ENCODE data around the gene MYOZ2.

MYOZ2 gene

DNA sequence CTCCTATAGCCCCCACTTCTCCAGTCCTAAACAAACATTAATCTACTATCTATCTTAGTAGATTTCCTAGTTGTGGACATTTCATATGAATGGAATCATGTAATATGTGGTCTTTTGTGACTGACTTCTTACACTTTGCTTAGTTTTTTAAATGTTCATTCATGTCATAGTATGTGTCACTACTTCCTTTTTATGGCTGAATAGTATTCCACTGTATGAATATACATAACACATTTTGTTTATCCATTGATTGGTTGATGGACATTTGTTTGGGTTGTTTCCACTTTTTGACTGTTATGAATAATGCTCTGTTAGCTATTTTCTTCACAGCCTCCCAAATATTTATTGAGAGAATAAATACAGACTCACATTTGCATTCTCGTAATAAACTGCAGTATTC is 96.7 kb downstream of the MYOZ2 start:
- TF ChIP-seq GATA2 (IDR thresholded peaks at IDR 0.05; ENCODE audit: low read depth, low read length) (no peak), GATA3 (IDR thresholded peaks at IDR 0.05; ENCODE audit: low read depth, low read length) (no peak)

DNA sequence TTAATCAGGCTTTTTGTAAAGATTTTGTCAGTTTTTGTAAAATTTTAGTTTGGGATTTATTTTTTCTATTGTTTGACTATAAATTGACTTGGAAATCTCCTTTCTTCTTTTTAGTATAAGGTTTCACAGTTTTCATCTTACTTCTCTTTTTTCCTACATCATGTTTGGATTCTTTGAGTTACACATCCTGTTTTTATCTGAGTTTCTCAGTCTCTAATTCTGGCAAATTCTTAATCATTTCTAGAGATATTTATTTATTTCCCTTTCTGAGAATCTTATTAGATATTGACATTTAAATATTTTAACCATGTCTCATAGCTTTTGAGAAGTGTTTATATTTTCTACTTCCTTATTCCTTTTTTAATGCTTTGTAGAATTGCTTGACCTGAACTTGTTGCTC is 97.6 kb downstream of the MYOZ2 start:
- TF ChIP-seq GATA3 (IDR thresholded peaks at IDR 0.05; ENCODE audit: low read depth, low read length) (no peak), GATA2 (IDR thresholded peaks at IDR 0.05; ENCODE audit: low read depth, low read length) (no peak)

- TF ChIP-seq GATA2 (IDR thresholded peaks at IDR 0.05; ENCODE audit: low read depth, low read length): no peak
- TF ChIP-seq GATA3 (IDR thresholded peaks at IDR 0.05; ENCODE audit: low read depth, low read length): no peak
Observed at GRCh38 chr4:119233750-119234149, 98.1 kb downstream of the MYOZ2 start.

- TF ChIP-seq GATA3 (IDR thresholded peaks at IDR 0.05; ENCODE audit: low read depth, low read length) (no peak), GATA2 (IDR thresholded peaks at IDR 0.05; ENCODE audit: low read depth, low read length) (no peak)
Observed at GRCh38 chr4:119237201-119237600, 101.6 kb downstream of the MYOZ2 start.

Data from SH-SY5Y (cell line).